ENCODE measurements around the gene NACAD.

NACAD gene

DNA sequence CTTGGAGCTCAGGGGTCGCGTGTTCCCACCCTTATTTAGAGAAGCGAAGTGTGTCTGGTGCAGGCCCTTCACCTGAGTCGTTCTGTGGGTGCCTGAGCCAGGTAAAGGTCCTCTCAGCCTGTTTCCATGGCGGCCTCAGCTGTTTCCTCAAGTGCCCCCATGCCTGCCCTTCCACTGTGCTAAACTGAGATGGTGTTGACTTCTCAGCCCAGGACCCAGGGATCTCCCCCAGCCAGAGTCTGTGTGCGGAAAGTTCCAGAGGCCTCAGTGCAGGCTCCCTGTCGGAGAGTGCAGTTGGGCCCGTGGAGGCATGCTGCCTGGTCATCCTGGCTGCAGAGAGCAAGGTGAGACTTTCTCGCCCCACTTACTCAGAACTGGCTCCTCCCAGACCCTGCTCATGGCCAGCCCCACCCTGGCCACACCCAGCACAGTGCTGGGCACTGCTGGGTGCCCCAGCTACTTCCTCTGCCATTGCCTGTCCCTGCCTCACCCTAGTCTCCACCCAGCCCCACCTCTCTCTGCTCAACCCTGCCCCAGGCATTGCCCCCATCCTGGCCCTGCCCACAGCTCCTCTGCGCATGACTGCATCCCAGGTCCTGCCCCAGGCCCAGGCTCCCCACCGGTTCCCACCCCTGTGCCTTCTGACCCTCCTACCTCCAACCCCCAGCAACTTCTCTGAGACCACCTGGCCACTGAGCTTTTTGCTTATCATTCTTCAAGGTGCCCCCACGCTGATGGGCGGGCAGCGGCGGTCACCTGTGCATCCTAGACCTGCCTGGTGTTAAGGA is 20.3 kb downstream of the NACAD start:
- TF ChIP-seq, protein P1, sequence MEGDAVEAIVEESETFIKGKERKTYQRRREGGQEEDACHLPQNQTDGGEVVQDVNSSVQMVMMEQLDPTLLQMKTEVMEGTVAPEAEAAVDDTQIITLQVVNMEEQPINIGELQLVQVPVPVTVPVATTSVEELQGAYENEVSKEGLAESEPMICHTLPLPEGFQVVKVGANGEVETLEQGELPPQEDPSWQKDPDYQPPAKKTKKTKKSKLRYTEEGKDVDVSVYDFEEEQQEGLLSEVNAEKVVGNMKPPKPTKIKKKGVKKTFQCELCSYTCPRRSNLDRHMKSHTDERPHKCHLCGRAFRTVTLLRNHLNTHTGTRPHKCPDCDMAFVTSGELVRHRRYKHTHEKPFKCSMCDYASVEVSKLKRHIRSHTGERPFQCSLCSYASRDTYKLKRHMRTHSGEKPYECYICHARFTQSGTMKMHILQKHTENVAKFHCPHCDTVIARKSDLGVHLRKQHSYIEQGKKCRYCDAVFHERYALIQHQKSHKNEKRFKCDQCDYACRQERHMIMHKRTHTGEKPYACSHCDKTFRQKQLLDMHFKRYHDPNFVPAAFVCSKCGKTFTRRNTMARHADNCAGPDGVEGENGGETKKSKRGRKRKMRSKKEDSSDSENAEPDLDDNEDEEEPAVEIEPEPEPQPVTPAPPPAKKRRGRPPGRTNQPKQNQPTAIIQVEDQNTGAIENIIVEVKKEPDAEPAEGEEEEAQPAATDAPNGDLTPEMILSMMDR (IDR thresholded peaks at IDR 0.05; ENCODE audit: low read depth, low read length, missing control alignments) = no peak

DNA sequence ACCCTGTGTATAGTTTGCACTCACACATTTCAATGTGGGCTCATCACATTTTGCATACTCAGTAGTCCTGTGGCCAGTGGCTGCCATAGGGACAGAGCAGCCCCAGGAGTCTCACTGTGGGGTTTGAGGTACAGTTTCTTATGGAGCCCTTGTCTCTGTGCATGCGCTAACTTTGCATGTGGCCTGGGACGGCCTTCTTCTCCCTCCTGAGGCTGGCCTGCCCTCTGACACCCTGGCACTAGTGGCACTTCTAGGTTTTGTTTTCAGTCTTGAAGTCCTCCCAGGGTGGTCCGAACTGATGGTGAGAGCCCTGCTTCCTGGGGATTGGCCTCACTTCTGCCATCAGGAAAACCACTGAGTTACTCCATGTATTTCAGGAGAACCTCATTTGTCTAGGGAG is 21.2 kb downstream of the NACAD start:
- TF ChIP-seq, protein P1 (IDR thresholded peaks at IDR 0.05; ENCODE audit: low read depth, low read length, missing control alignments) = no peak
- no peak for DNase-seq (ENCODE audit: extremely low read depth, low read depth)
- H3K4me3 ChIP-seq (replicated peaks; ENCODE audit: low read depth, low read length) = no peak overlapping the region

More for the DNA sequence above, 20.3 kb downstream of the NACAD start:
- no peak overlapping the region for H3K4me3 ChIP-seq (replicated peaks; ENCODE audit: low read depth, low read length)
- DNase-seq (ENCODE audit: extremely low read depth, low read depth) = no peak

DNA sequence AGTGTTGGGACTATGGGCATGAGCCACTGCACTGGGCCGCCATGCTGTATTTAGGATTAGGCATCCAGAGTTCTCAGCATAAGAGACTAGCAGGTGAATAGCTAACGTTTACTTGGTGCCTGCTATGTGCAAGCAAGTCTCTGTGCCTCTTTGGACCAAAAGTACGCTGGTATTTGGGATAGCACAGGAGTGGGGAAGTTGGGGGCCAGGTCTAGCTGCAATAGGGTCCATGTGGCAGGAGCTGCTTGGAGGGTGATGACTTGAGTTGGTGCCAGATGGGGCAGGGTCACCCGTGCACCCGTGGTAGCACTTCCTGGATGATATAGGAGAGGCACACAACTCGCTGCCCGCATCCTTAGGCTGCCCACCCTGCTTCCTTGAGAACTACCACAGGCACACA is 22.4 kb downstream of the NACAD start:
- TF ChIP-seq, protein P1 (IDR thresholded peaks at IDR 0.05; ENCODE audit: low read depth, low read length, missing control alignments) = no peak
- DNase-seq (ENCODE audit: extremely low read depth, low read depth) = no peak
- H3K4me3 ChIP-seq (replicated peaks; ENCODE audit: low read depth, low read length) = no peak overlapping the region

DNA sequence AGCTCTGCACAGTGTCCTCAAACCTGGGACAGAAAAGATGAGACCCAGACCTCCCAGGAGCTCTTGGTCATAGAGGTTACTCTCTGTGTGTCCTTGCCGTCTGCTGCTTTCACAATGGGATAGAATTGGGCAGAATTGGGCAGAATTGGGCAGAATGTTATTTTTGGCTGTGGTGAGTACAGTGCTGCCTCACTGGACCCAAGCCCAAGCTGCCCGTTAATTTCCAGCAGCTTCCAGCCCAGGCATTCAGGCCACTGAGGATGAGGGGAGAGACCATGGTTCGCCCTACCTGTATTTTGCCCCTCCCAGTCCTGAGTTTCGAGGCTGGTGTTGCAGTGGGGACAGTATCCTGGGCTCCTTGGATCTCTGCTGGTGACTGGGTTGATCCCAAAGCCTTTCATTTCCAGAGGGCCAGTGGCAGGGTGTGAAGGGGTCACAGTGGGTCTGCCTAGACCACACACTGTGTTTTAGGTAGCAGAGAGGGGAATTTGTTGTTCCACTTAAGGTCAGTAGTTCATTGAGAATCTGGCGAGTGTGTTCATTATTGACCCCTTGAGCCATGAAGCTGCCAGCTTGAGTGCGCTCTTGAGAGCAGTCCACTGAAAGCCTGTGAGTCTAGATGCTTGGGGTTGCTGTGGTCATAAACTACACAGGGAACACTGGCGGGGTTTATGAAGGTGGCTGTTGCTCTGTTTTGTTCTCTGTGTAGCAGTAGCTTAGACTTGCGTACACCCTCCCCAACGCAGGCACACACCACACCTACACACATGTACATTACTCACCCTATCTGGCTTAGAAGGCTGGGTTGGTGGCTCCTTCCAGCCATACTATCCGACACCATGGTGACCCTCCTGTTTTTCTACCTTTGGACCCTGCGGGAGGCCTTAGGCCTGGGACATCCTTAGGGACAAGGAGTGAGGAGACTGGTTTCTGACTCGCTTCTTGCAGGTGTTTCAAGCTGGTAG is 23.5 kb downstream of the NACAD start:
- H3K4me3 ChIP-seq (replicated peaks; ENCODE audit: low read depth, low read length) = no peak overlapping the region
- DNase-seq (ENCODE audit: extremely low read depth, low read depth) = no peak
- TF ChIP-seq, protein P1 (IDR thresholded peaks at IDR 0.05; ENCODE audit: low read depth, low read length, missing control alignments) = no peak

DNA sequence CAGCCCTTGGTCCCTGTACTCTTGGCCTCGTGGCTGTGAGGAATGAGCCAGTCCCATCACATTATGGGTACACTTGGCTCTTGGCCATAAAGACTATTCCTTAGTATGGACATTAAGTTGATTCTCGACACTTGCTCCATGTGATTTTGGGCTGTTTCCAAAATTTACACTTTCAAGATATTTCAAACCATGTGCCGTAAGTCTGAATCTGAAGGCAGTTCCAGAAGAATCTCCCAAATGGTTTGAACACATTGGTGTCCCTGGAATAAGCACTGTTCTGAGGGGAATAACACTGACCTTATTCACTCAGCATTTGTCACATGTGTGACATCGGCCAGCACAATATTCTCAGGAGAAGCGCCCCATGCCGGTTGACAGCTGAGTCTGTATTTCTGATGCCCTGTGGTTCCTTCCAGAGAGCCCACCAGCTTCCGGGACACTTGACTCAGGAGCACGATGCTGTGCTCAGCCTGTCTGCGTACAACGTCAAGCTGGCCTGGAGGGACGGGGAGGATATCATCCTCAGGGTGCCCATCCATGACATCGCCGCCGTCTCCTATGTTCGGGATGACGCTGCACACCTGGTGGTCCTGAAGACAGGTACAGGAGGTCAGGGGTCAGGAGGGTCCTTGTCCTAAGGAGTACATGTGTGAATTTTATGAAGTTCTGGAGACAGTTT is 24.6 kb downstream of the NACAD start:
- no peak for DNase-seq (ENCODE audit: extremely low read depth, low read depth)
- TF ChIP-seq, protein P1 (IDR thresholded peaks at IDR 0.05; ENCODE audit: low read depth, low read length, missing control alignments) = no peak
- H3K4me3 ChIP-seq (replicated peaks; ENCODE audit: low read depth, low read length) = no peak overlapping the region

DNA sequence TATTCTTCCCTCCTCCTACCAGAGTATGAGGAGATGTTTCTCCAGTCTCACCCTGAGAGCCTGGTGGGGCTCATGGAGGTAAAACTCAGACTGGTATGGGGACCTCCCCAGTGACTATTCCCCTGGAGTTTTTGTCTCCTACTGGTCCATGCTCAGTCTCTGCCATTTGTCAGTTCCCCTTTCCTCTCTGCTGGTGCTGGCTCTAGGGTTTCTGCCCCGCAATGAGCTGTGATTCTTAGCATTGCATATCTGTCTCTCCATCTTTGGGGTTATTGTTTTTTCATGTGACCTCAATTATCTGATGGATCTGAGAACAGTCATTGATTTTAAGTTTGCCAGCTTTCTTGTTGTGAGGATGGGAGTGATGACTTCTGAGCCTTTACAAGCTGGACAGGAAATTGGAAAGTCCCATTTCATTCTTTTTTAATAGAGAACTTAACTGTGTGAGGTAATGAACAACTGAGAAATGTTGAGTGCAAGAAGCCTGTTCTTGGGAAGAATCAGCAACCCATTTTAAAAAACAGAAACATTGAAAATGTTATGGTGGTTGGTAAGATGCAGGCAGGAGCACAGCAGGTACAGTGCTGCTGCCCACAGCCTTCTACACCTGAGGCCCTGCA is 26.9 kb downstream of the NACAD start:
- TF ChIP-seq, protein P1 (IDR thresholded peaks at IDR 0.05; ENCODE audit: low read depth, low read length, missing control alignments) = no peak
- no peak for DNase-seq (ENCODE audit: extremely low read depth, low read depth)
- H3K4me3 ChIP-seq (replicated peaks; ENCODE audit: low read depth, low read length) = no peak overlapping the region

Data from HFF-Myc (cell line).